GM21786 (cell line): ENCODE measurements around the gene ATN1.
"Not testable (repeated sequence)": the region's sequence is repeated elsewhere in the genome, so short reads cannot be mapped to it uniquely, and the experiment has no call there.

Experiments
- ATAC-seq: cut with Tn5 transposase; IDR thresholded peaks from one replicate; pipeline ENCODE4 v1.9.1; 2021; ENCODE audit not compliant: unreplicated experiment

The ATN1 gene, protein sequence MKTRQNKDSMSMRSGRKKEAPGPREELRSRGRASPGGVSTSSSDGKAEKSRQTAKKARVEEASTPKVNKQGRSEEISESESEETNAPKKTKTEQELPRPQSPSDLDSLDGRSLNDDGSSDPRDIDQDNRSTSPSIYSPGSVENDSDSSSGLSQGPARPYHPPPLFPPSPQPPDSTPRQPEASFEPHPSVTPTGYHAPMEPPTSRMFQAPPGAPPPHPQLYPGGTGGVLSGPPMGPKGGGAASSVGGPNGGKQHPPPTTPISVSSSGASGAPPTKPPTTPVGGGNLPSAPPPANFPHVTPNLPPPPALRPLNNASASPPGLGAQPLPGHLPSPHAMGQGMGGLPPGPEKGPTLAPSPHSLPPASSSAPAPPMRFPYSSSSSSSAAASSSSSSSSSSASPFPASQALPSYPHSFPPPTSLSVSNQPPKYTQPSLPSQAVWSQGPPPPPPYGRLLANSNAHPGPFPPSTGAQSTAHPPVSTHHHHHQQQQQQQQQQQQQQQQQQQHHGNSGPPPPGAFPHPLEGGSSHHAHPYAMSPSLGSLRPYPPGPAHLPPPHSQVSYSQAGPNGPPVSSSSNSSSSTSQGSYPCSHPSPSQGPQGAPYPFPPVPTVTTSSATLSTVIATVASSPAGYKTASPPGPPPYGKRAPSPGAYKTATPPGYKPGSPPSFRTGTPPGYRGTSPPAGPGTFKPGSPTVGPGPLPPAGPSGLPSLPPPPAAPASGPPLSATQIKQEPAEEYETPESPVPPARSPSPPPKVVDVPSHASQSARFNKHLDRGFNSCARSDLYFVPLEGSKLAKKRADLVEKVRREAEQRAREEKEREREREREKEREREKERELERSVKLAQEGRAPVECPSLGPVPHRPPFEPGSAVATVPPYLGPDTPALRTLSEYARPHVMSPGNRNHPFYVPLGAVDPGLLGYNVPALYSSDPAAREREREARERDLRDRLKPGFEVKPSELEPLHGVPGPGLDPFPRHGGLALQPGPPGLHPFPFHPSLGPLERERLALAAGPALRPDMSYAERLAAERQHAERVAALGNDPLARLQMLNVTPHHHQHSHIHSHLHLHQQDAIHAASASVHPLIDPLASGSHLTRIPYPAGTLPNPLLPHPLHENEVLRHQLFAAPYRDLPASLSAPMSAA (N-terminal part only)

GRCh38 chr12:6927379-6928021, at the start of gene ATN1:
ATN1 (plus strand) TSS chr12:6927959; CDS start chr12:6934002, 6,043 bp downstream.
- no peak for ATAC-seq

- ATAC-seq, result not testable (repeated sequence)
Measured at GRCh38 chr12:6879824-6880223, 47.9 kb upstream of the ATN1 start.

GRCh38 chr12:6883252-6883651, 44.5 kb upstream of the ATN1 start:
- ATAC-seq, result no peak

GRCh38 chr12:6883683-6884082, 44.1 kb upstream of the ATN1 start:
- no peak for ATAC-seq

GRCh38 chr12:6884539-6884938, 43.2 kb upstream of the ATN1 start:
- ATAC-seq, result no peak

DNA sequence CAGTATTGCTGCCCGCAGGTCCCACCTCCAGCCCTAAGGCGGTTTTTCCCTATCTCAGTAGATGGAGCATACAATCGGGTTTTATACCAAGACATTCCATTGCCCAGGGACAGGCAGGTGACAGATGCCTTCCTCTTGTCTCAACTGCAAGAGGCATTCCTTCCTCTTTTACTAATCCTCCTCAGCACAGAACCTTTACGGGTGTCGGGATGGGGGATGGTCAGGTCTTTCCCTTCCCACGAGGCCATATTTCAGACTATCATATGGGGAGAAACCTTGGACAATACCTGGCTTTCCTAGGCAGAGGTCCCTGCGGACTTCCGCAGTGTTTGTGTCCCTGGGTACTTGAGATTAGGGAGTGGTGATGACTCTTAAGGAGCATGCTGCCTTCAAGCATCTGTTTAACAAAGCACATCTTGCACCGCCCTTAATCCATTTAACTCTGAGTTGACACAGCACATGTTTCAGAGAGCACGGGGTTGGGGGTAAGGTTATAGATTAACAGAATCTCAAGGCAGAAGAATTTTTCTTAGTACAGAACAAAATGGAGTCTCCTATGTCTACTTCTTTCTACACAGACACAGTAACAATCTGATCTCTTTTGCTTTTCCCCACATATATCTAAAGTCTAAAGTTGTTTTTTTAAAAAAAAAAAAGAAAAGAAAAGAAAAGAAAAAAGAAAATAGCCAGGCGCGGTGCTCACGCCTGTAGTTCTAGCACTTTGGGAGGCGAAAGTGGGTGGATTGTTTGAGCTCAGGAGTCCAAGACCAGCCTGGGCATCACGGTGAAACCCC, 41.4 kb upstream of the ATN1 start:
- not testable (repeated sequence) for ATAC-seq

DNA sequence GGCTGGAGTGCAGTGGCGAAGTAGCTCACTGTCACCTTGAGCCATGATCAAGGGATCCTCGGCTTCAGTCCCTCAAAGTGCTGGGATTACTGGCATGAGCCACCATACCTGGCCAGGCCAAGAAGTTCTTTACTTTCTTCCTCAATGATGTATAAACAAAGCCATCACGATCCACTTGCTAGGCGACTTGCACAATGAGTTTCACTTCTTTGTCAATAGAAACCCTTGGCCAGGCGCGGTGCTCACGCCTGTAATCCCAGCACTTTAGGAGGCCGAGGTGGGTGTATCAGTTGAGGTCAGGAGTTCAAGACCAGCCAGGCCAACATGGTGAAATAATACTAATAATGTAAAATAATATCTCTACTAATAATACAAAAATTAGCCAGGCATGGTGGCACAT, 40.3 kb upstream of the ATN1 start:
- ATAC-seq, result no peak

- ATAC-seq, result no peak
Measured at GRCh38 chr12:6888360-6888759, 39.4 kb upstream of the ATN1 start.

DNA sequence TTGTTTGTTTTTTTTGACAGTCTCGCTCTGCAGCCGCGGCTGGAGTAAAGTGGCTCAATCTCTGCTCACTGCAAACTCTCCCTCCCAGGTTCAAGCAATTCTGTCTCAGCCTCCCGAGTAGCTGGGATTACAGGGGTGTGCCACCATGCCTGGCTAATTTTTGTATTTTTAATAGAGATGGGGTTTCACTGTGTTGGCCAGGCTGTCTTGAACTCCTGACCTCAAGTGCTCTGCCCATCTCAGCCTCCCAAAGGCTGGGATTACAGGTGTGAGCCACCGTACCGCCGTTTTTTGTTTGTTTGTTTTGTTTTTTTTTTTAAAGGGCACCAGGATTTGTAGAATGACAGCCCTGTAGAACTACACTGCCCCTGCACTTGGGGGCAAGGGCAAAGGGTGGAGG, 39.0 kb upstream of the ATN1 start:
- not testable (repeated sequence) for ATAC-seq

DNA sequence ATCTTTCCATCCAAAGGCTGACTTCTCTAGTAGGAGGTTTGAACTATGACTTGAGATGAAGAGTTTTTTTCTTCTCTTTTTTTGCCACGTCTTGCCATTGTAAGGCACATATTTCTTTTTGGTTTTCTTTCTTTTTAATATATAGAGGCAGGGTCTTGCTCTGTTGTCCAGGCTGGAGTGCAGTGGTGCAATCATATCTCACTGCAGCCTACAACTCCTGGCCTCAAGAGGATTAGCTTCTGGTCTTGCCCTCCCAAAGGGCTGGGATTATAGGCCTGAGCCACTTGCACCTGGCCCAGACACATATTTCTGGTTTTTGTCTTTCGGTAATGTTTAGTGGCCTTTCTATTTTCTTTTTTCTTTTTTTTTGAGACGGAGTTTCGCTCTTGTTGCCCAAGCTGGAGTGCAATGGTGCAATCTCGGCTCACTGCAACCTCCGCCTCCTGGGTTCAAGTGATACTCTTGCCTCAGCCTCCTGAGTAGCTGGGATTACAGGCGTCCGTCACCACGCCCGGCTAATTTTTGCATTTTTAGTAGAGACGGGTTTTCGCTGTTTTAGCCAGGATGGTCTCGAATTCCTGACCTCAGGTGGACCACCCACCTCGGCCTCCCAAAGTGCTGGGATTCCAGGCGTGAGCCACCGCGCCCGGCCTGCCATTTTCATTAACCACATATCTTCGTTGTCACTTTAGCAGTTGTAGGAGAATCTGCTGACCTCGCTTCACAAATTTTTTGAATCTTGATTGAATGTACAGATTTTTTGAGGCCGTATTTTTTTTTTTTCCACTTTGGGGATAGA, 37.8 kb upstream of the ATN1 start:
- not testable (repeated sequence) for ATAC-seq

- ATAC-seq, result peak; percentile 90
Measured at GRCh38 chr12:6890789-6891645, 36.7 kb upstream of the ATN1 start.

- no peak for ATAC-seq
Measured at GRCh38 chr12:6891646-6892001, 36.1 kb upstream of the ATN1 start.

DNA sequence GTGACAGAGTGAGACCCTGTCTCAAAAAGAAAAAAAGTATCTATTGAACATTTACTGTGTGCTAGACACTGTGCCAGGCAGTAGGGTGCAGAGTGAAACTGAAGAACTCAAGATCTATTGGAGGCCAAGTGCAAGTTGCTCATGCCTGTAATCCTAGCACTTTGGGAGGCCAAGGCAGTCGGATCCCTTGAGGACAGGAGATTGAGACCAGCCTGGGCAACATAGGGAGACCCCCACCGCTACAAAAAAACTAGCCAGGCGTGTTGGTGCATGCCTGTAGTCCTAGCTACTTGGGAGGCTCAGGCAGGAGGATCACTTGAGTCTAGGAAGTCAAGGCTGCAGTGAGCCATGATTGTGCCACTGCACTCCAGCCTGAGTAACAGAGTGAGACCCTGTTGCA, 35.1 kb upstream of the ATN1 start:
- ATAC-seq, result not testable (repeated sequence)

DNA sequence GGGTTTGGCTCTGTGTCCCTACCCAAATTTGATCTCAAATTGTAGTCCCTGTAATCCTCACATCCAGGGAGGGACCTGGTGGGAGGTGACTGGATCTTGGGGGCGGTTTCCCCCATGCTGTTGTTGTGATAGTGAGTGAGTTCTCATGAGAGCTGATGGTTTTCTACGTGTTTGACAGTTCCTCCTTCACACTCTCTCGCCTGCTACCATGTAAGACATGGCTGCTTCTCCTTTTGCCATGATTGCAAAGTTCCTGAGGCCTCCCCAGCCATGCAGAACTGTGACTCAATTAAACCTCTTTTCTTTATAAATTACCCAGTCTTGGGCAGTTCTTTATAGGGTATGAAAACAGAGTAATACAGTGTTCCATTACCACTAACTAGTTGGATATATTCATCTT, 33.4 kb upstream of the ATN1 start:
- no peak for ATAC-seq

GRCh38 chr12:6896846-6897435, 30.8 kb upstream of the ATN1 start:
- no peak for ATAC-seq

GRCh38 chr12:6899427-6899826, 28.3 kb upstream of the ATN1 start:
- ATAC-seq, result no peak

- no peak for ATAC-seq
Measured at GRCh38 chr12:6899837-6900519, 27.8 kb upstream of the ATN1 start.

GRCh38 chr12:6902448-6902847, 25.3 kb upstream of the ATN1 start:
- ATAC-seq, result no peak
